ENCODE results near the gene SMIM22. TPM values are rescaled to one million over a fixed set of nuclear protein-coding genes. Genes with fewer than 3 reads are reported as not detected.

SMIM22 gene
- total RNA-seq: not detected in 2 replicates

- DNase-seq (ENCODE audit: low read depth in 2 of 2): no peak
Observed at GRCh38 chr16:4795181-4795827, at the start of gene SMIM22. TSS of gene SMIM22 (plus strand) at chr16:4795369. CDS start at chr16:4795735, 366 bp downstream.

GRCh38 chr16:4746215-4746614 lies 49.0 kb upstream of the SMIM22 start:
- no peak for DNase-seq (ENCODE audit: low read depth in 2 of 2)

GRCh38 chr16:4746991-4747574 lies 48.1 kb upstream of the SMIM22 start:
- no peak for DNase-seq (ENCODE audit: low read depth in 2 of 2)

- DNase-seq (ENCODE audit: low read depth in 2 of 2): no peak
Observed at GRCh38 chr16:4747906-4748681, 47.1 kb upstream of the SMIM22 start.

GRCh38 chr16:4748682-4749411 lies 46.3 kb upstream of the SMIM22 start:
- DNase-seq (ENCODE audit: low read depth in 2 of 2): no peak

- no peak for DNase-seq (ENCODE audit: low read depth in 2 of 2)
Observed at GRCh38 chr16:4749700-4750257, 45.4 kb upstream of the SMIM22 start.

- no peak for DNase-seq (ENCODE audit: low read depth in 2 of 2)
Observed at GRCh38 chr16:4750896-4751295, 44.3 kb upstream of the SMIM22 start.

GRCh38 chr16:4752351-4753100 lies 42.6 kb upstream of the SMIM22 start:
- DNase-seq (ENCODE audit: low read depth in 2 of 2): no peak

- no peak for DNase-seq (ENCODE audit: low read depth in 2 of 2)
Observed at GRCh38 chr16:4753227-4753626, 41.9 kb upstream of the SMIM22 start.

GRCh38 chr16:4754865-4755264 lies 40.3 kb upstream of the SMIM22 start:
- DNase-seq (ENCODE audit: low read depth in 2 of 2): no peak

GRCh38 chr16:4755687-4756086 lies 39.5 kb upstream of the SMIM22 start:
- no peak for DNase-seq (ENCODE audit: low read depth in 2 of 2)

GRCh38 chr16:4760221-4760910 lies 34.8 kb upstream of the SMIM22 start:
- DNase-seq (ENCODE audit: low read depth in 2 of 2): no peak

GRCh38 chr16:4762205-4762604 lies 33.0 kb upstream of the SMIM22 start:
- DNase-seq (ENCODE audit: low read depth in 2 of 2): no peak

GRCh38 chr16:4763791-4764190 lies 31.4 kb upstream of the SMIM22 start:
- DNase-seq (ENCODE audit: low read depth in 2 of 2): no peak

GRCh38 chr16:4765511-4766474 lies 29.4 kb upstream of the SMIM22 start:
- DNase-seq (ENCODE audit: low read depth in 2 of 2): peak in 1 of 2 donors; percentile 36

GRCh38 chr16:4766875-4767628 lies 28.1 kb upstream of the SMIM22 start, which contains the start of gene ZNF500:
TSS of gene ZNF500 (minus strand) at chr16:4767162. CDS start at chr16:4765978, 1,184 bp downstream.
- DNase-seq (ENCODE audit: low read depth in 2 of 2): peak; percentile 96 to 98

- peak; percentile 14 to 23 for DNase-seq (ENCODE audit: low read depth in 2 of 2)
Observed at GRCh38 chr16:4767872-4768548, 27.2 kb upstream of the SMIM22 start.

Data from lung microvascular endothelial cell (primary cell).